NCI-H187 (cell line): ENCODE measurements around the gene DEAF1.

Experiments used
- DNase-seq, 2 experiments: peaks; one replicate each; lab custom pipeline; 2025; lab: John Stamatoyannopoulos, UW

The DEAF1 gene

DNA sequence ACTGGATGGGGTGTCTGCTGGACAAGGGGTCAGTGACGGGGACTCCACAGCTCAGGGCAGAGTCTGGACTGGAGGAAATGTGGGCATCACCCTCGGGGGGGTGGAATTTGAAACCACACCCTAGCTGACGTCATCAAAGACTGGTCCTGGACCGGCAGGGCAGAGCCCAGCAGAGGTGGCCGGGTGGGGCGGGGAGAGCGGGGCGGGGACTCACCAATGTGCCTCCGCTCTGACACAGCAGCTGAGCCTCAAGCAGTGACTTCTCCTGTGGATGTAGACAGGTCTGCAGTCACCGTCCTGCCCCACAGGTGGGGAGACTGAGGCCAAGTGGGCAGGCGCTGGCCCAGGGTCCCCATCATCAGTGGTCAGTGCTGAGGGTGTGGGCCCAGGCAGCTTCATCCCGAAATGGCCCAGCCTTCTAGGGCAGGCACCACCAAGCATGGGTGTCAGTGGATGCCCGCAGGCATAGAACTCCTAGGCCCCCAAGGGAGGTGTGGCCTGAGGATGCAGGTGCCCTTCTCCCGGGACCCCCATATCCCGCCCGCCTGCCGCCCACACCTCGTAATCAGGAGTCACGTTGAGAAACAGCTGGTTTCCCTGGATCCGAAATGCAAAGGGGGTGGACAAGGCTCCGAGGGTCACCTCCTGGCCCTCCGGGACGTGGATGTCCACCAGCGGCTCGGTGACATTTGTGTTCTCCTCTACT, 70.9 kb downstream of the DEAF1 start:
- no peak for DNase-seq

DNA sequence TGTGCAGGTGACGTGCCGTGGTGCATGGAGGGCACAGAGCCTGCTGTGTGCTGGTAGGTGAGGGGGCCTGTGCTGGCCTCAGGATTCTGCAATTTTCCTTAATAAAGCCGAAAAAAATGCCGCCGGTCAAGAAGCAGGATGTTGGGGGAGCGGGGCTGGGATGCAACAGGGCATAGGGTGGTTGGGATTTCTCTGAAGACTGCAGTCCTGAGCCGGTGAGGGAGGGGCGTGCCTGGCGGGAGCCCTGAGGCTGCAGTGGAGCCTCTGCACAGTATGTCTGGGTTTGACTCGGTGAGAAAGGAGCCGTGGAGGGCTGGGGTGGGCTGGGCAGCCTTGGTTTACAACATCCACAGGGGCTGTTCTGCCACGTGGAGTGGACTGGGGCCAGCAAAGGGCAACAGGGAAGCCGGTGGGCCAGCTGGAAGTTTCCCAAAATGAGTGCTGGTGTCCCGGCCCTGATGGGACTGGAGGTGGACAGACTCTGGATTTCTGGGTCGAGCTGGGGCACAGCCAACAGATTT, 71.6 kb downstream of the DEAF1 start:
- DNase-seq = no peak

DNA sequence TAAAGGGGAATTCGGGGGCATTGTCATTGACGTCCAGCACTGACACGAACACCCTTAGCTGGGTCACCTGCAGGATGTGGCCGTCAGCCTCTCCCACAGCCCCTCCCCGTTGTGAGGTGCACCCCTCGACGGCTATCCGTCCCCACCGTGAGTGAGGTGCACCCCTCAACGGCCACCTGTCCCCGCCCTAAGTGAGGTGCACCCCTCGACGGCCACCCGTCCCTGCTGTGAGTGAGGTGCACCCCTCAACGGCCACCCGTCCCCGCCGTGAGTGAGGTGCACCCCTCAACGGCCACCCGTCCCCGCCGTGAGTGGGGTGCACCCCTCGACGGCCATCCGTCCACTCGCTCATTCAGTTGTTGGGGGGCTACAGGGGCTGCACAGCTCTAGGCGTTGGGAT, 73.2 kb downstream of the DEAF1 start:
- DNase-seq = no peak

DNA sequence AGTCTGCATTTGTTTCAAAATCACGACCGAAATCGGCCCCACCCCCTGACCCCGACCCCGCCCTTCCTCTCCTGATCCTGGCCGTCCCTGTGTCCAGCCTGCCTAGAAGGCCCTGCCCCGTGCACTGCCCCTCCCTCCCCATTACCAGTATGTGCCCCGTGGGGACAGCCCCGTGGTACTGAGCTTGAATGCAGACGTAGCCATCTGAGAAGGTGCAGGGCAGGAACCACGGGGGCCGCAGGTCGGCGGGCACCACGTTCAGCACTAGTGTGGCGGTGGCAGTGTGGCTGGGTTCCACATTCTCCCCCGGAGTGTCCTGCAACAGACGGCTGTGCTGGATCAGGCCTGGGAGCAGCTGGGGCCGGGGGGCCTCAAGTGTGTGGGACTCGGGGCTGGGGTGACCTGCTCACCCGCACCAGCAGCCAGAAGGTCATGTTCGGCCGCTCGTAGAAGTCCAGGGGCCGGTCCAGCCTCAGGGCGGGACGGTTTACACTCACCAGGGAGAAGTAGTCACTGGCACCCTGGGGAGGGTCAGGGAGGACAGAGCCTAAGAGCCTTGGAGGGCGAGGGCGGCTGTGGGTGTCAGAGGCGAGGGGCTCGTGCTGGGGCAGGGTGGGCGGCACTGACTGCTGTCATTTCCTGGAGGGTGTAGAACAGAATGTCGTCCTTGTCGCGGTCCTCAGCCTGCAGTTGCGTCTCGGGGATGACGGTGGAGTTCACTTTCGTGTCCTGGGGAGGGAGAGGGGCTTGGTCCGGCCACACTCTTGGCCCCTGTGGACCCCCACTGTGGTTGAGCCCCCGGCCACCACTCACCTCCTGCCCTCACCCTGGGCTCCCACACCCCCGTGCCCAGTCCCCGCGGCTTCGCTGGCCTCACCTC, 73.8 kb downstream of the DEAF1 start:
- DNase-seq = no peak

DNA sequence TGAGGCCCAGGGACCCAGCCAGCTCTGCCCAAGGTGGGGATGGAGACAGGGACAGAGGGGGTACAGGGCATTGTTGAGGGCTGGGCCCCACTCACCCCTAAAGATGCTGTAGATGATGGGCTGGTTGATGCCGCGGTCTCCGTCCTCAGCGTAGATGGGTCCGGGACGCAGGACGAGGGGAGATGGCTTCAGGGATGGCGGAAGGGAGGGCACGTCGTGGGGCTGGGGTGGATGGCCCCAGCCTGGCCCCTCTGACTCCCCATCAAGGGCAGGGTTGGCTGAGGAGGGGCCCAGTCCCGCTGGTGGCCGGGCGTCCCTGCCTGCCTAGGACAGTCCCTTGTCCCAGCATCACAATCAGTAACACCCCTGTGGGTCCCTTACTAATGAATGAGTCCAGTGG, 74.8 kb downstream of the DEAF1 start:
- no peak for DNase-seq

DNA sequence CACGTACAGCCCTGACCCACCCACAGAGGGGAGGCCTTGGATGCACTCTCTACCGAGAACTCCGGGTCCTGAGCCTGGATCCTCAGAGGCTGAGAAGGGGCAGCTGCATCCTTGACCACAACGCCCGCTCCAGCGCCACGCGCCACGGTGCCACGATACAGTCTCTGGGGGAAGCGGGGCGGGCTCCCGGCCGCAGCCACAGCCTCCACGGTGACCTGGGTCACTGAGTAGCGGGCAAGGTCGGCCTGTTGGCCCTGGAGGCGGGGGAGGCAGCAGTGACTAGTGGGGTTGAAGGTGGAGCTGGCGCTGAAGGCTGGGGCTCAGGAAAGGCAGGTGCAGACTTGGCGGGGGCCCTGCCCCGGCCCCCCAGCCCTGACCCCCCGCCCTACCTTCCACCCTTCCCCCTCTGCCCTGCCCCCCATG, 75.4 kb downstream of the DEAF1 start:
- no peak for DNase-seq

- DNase-seq = no peak
These were observed 76.0 kb downstream of the DEAF1 start for GRCh38 chr11:618856-619627.

GRCh38 chr11:617912-618682, 76.9 kb downstream of the DEAF1 start:
- no peak for DNase-seq

DNA sequence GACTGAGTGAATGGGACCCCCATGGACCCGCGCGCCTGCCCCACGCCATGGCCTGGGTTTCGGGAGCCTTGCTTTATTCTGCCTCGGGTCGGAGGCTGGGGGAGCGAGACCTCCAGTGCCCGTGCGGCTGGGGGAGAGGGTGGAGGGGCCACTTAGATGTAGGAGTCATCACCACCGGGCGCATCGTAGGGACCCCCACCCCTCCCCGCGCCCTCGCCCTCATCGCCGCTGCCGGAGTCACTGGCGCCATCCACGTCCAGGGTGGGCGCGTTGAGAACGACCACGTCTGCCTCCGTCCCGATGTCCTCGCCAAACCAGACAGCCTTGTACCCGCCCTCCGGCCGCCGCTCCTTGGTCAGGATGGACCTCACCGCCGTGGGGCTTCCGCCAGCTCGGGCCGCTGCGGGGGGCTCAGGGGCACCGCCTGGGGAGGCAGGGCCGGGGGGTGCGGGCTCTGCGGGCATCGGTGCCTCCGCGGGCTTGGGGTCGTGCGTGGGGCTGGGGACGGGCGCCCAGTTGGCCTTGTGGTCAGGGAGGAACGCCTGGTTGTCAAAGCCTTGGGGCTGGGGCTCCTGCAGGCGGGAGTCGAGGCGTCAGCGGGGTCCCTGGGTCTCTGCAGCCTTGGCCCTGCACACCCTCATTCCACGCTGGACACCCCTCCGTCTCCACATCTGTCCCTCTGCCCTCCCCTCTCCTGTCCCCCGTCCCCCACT, 77.7 kb downstream of the DEAF1 start:
- no peak for DNase-seq

GRCh38 chr11:616320-617198, 78.5 kb downstream of the DEAF1 start:
- DNase-seq = no peak

DNA sequence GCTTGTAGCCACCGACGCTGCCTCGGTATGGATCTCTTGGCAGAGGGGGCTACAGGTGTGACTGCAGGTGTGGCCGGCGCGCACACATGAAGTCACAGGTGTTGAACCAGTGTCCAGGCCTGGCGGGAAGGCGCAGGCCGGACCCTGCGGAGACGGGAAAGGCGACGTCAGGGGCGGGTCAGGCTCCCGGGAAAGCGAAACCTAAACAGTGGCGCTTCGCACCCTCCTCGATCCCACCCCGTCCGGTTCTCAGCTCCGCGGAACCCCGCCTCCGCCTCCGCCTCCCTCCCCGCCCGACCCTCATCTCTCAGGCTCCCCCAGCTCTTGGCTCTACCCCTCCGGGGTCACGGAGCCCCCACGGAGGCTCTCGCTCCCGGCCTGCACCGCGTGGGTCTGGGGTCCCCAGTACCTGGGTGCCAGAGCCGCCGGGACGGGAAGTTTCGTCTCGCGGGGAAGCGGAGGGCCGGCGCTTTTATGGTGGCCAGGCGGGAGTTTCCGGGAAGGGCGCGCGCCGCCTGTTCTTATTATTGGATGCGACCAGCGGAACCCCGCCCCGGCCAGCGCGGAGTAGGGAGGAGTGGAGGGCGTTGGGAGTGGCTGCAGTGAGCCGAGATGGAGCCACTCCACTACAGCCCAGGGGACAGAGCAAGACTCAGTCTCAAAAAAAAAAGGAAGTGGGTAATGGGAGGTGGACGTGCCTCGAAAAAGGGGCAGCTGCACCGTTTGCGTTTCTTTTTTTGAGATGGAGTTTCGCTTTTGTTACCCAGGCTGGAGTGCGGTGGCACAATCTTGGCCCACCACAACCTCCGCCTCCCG, 79.3 kb downstream of the DEAF1 start, which contains the start of gene IRF7:
TSS of gene IRF7 (minus strand) at position 447 of the 816 bp plus-strand sequence. CDS start 586 bp downstream, outside the sequence.
- DNase-seq = peak; percentile 85 to 96

DNA sequence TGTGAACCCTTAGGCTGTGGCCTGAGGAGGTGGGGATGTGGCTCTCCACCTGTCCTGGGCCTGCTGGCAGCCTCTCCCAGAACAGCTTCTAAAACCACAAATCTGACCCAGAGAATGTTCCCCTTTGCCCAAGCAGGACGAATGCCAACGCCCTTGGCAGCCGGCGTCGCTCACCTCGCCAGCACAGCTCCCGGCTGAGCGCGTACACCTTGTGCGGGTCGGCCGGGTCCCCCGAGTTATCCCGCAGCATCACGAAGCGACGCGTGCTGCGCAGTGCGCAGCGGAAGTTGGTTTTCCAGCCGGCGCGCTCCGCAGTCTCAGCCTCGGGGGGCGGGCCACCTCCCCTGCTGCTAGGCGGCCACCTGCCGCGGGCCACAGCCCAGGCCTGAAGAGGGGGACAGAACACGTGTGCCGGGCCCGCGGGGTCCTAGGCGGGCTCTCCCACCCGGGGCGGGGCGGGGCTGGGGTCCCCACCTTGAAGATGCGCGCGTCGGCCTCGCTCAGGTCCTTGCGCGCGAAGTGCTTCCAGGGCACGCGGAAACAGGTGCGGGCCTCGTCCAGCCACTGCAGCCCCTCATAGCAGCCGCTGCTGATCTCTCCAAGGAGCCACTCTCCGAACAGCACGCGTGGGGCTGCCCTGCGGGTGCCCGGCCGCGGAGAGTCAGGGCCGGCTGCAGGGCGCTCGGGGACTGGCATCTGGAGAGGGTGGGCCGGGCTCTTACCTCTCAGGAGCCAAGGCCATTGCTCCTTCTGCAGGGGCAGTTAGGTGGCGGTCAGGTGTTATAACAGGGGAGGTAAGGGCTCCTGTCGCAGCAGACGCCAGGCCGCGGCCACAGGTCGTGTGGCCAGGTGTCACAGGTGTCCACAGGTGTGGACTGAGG, 80.2 kb downstream of the DEAF1 start:
- DNase-seq = no peak

- no peak for DNase-seq
These were observed 80.9 kb downstream of the DEAF1 start for GRCh38 chr11:614021-614622.

DNA sequence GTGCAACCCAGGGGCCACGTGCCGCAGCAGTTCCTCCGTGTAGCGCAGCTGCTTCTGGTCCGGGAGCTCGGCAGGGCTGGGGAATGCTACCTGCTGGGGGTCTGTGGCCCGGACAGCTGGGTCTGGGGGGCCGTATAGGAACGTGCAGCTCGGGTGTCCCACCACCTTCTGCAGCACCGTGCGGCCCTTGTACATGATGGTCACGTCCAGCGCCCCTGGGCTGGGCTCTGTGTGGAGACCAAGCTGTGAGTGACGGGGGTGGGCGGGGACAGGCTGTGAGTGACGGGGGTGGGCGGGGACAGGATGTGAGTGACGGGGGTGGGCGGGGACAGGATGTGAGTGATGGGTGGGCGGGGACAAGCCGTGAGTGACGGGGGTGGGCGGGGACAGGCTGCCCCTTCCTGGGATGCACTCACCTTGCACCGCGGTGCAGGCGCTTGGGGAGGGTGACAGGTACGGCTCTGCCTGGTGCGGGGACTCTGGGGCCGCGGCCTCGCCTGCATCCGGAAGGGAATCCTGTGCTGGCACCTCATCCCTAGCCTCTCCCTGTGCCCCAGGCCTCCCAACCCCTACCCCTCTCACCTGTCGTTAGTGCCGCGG, 81.6 kb downstream of the DEAF1 start:
- DNase-seq = peak; percentile 13 to 80

- DNase-seq = no peak
These were observed 82.1 kb downstream of the DEAF1 start for GRCh38 chr11:612961-613300.

DNA sequence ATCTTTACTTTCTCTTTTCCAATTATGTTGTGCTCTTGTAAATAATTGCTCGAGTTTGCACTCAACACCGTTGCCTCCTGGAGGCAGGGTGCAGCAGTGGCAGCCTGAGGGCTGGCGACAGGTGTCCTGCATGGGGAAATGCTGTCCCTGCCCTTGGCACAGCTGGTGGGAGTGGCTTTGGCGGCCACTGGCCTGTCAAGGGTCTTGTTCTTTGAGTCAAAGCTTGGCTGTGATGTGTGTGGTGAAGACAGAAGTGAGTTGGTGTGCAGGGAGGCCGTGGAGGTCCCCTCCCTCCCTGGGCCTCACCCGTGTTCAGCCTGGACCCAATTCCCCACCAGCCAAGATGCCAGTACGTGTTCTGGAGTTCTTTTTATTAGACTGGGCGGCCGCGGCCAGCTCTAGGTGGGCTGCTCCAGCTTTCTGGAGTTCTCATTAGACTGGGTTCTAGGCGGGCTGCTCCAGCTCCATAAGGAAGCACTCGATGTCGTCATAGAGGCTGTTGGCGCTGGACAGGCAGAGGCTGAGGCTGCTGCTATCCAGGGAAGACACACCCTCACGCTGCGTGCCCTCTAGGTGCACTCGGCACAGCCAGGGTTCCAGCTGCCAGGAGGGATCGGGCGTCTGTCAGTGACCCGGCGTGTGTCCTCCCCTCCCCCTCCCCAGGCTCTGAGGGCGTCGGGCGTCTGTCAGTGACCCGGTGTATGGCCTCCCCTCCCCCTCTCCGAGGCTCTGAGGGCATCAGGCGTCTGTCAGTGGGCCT, 82.6 kb downstream of the DEAF1 start:
- DNase-seq = no peak
